Aorta (tissue), 5 donors: ENCODE results near the gene CLDN6. TPM values are rescaled to one million over a fixed set of nuclear protein-coding genes. Genes with fewer than 3 reads are reported as not detected.

Experiments
- ATAC-seq: fragments of 200-7000 bp; cut with Tn5 transposase; one replicate; pipeline ENCODE4 v1.9.1; 2022; ENCODE audit warnings: moderate library complexity; ENCODE audit not compliant: low FRiP score
- DNase-seq, 2 donors: peaks; one replicate each; pipeline ENCODE4 v3.0.0-alpha.2; 2020
- H3K27ac ChIP-seq, 2 donors: one replicate each; pipeline ENCODE4 v1.5.1; 2013; ENCODE audit warnings: low read length in 2 of 2, mild to moderate bottlenecking in 2 of 2, moderate library complexity in 2 of 2, control low read depth in 1 of 2, inconsistent platforms in 1 of 2, low read depth in 1 of 2
- H3K27me3 ChIP-seq, 2 donors: one replicate each; pipeline ENCODE4 v1.6.1; 2013; ENCODE audit warnings: control low read depth in 1 of 2, low read length in 1 of 2, mild to moderate bottlenecking in 1 of 2, moderate library complexity in 1 of 2; ENCODE audit not compliant: insufficient read depth in 2 of 2, control insufficient read depth in 1 of 2
- H3K36me3 ChIP-seq, 2 donors: one replicate each; pipeline ENCODE4 v1.6.1; 2013; ENCODE audit warnings: control low read depth in 1 of 2, low read length in 1 of 2, mild to moderate bottlenecking in 1 of 2; ENCODE audit not compliant: insufficient read depth in 2 of 2, control insufficient read depth in 1 of 2
- H3K4me1 ChIP-seq, 2 donors: one replicate each; pipeline ENCODE4 v1.6.1; 2013; ENCODE audit warnings: low read length in 2 of 2, control low read depth in 1 of 2, mild to moderate bottlenecking in 1 of 2, moderate library complexity in 1 of 2; ENCODE audit not compliant: insufficient read depth in 2 of 2, control insufficient read depth in 1 of 2
- H3K4me3 ChIP-seq, 2 donors: one replicate each; pipeline ENCODE4 v1.5.1; 2013; ENCODE audit warnings: low read length in 2 of 2, control low read depth in 1 of 2, mild to moderate bottlenecking in 1 of 2
- H3K9me3 ChIP-seq: one replicate; pipeline ENCODE4 v1.6.1; 2013; ENCODE audit warnings: mild to moderate bottlenecking, low read length; ENCODE audit not compliant: control insufficient read depth
- WGBS, 2 donors: extraction: QIAGEN DNeasy Blood & Tissue Kit; methylation state at CpG; one replicate each; pipeline ENCODE4 v1.1.7; 2013; 5-methylcytosine and 5-hydroxymethylcytosine counted together
- intact Hi-C, 2 donors: fragments of 100-400 bp; cut with DNase I; formaldehyde crosslinking; loops; one replicate each; pipeline versions ENCODE4 v1.14.2 to v1.15.0; 2022
- polyA plus RNA-seq, 2 donors: library from polyadenylated mRNA; stranded (reverse); fragments of 200-250 nt; gene quantifications; one replicate each; pipeline ENCODE4 v1.2.3, GENCODE V29; 2013
- total RNA-seq, 2 donors: library from RNA; stranded (reverse); fragmentation: NEBNext Ultra II Directional; extraction: Animal tissue kit (Norgen Biotek cat#: 25700); gene quantifications; one replicate each; pipeline ENCODE4 v1.2.1, GENCODE V29; 2021
- donor health status: healthy with polysubstance abuse.
- donor health status: Bipolar disorder and iron deficiency.
- donor health status: DM: no; HTN: no; CAD: no.
- donor health status: DM: no; HTN: no; CAD: no.
- donor health status: DM: yes; HTN: yes; CAD: no.

Gene CLDN6
- total and polyA plus RNA-seq, 4 donors: not detected

- Histone ChIP-seq H3K27me3 (no peaks in the 10 kb centered on the region), H3K27ac (no peak overlapping the region), H3K36me3 (no peaks in the 10 kb centered on the region), H3K9me3 (no peaks in the 10 kb centered on the region), H3K4me3 (no peak overlapping the region), H3K4me1 (no peaks in the 10 kb centered on the region)
- WGBS, 2 donors: 34 to 54% methylated on average over 7 of the region's 7 CpGs
- DNase-seq (no peak), ATAC-seq (no peak)
- intact Hi-C loops: no loop called here
Measured at GRCh38 chr16:3032624-3033023, 14.6 kb upstream of the CLDN6 start.

- Histone ChIP-seq H3K27ac (no peak overlapping the region), H3K36me3 (peaks cover 0 to 1% of the 10 kb centered on the region in 2 donors), H3K4me3 (no peak overlapping the region), H3K4me1 (no peaks in the 10 kb centered on the region), H3K27me3 (no peaks in the 10 kb centered on the region), H3K9me3 (no peaks in the 10 kb centered on the region)
- ATAC-seq (no peak), DNase-seq (no peak)
- WGBS, 2 donors: 88 to 91% methylated on average over 33 of the region's 33 CpGs
- intact Hi-C loops: no loop called here
Measured at GRCh38 chr16:3030222-3031212, 12.5 kb upstream of the CLDN6 start.

- no peaks in the 10 kb centered on the region for H3K27me3 ChIP-seq
- 13 to 15% methylated on average over 55 to 59 of the region's 59 CpGs for WGBS, 2 donors
- DNase-seq (peak in 1 of 2 donors; percentile 71), ATAC-seq (no peak)
- H3K4me1 ChIP-seq: no peaks in the 10 kb centered on the region
- H3K27ac ChIP-seq: no peak overlapping the region
- H3K4me3 ChIP-seq: no peak overlapping the region
- peaks cover 0 to 1% of the 10 kb centered on the region in 2 donors for H3K36me3 ChIP-seq
- H3K9me3 ChIP-seq: no peaks in the 10 kb centered on the region
- intact Hi-C loops: no loop called here
Measured at GRCh38 chr16:3029491-3030221, 11.7 kb upstream of the CLDN6 start.

GRCh38 chr16:3028716-3029319 is 10.8 kb upstream of the CLDN6 start:
- intact Hi-C loops: no loop called here
- H3K27ac ChIP-seq: no peak overlapping the region
- WGBS, 2 donors: 41% methylated on average over 15 of the region's 15 CpGs
- no peak overlapping the region for H3K4me3 ChIP-seq
- DNase-seq (no peak), ATAC-seq (no peak)
- H3K27me3 ChIP-seq: no peaks in the 10 kb centered on the region
- H3K36me3 ChIP-seq: peaks cover 0 to 1% of the 10 kb centered on the region in 2 donors
- H3K4me1 ChIP-seq: no peaks in the 10 kb centered on the region
- H3K9me3 ChIP-seq: no peaks in the 10 kb centered on the region

- no peaks in the 10 kb centered on the region for H3K27me3 ChIP-seq
- no peak overlapping the region for H3K27ac ChIP-seq
- no peaks in the 10 kb centered on the region for H3K9me3 ChIP-seq
- H3K36me3 ChIP-seq: peaks cover 0 to 1% of the 10 kb centered on the region in 2 donors
- no peaks in the 10 kb centered on the region for H3K4me1 ChIP-seq
- peak; percentile 80 to 92 for DNase-seq
- 28 to 33% methylated on average over 56 to 58 of the region's 58 CpGs for WGBS, 2 donors
- no peak overlapping the region for H3K4me3 ChIP-seq
- ATAC-seq: no peak
- intact Hi-C loops: no loop called here
Measured at GRCh38 chr16:3027983-3028715, 10.2 kb upstream of the CLDN6 start.

GRCh38 chr16:3027489-3027795 is 9.5 kb upstream of the CLDN6 start:
- H3K4me1 ChIP-seq: no peaks in the 10 kb centered on the region
- H3K9me3 ChIP-seq: no peaks in the 10 kb centered on the region
- H3K27ac ChIP-seq: no peak overlapping the region
- H3K27me3 ChIP-seq: no peaks in the 10 kb centered on the region
- H3K4me3 ChIP-seq: no peak overlapping the region
- WGBS, 2 donors: 88 to 92% methylated on average over 8 of the region's 8 CpGs
- peaks cover 0 to 1% of the 10 kb centered on the region in 2 donors for H3K36me3 ChIP-seq
- no peak for DNase-seq
- ATAC-seq: no peak
- intact Hi-C loops: no loop called here

- H3K36me3 ChIP-seq: peaks cover 0 to 1% of the 10 kb centered on the region in 2 donors
- intact Hi-C loops: no loop called here
- WGBS, 2 donors: 94 to 95% methylated on average over 23 to 24 of the region's 24 CpGs
- ATAC-seq: no peak
- peak in 1 of 2 donors; percentile 53 for DNase-seq
- H3K27me3 ChIP-seq: no peaks in the 10 kb centered on the region
- no peak overlapping the region for H3K4me3 ChIP-seq
- no peaks in the 10 kb centered on the region for H3K9me3 ChIP-seq
- no peaks in the 10 kb centered on the region for H3K4me1 ChIP-seq
- H3K27ac ChIP-seq: no peak overlapping the region
Measured at GRCh38 chr16:3026609-3027488, 8.9 kb upstream of the CLDN6 start.
